Omental fat pad (tissue), 4 donors: Measurements from ENCODE around the gene RPS2. TPM values are rescaled to one million over a fixed set of nuclear protein-coding genes. Genes with fewer than 3 reads are reported as not detected.

Experiments
- ATAC-seq: fragments of 150-250 bp; one replicate; pipeline ENCODE4 v1.9.1; 2016; ENCODE audit warnings: mild to moderate bottlenecking, moderate library complexity; ENCODE audit not compliant: low FRiP score
- DNase-seq: peaks from one replicate; pipeline ENCODE4 v3.0.0-alpha.2; 2019; ENCODE audit warnings: low spot score
- total RNA-seq, 4 donors: library from RNA; depleted of rRNA; stranded (reverse); fragments of >200 nt; gene quantifications; one replicate each; pipeline ENCODE4 v1.1.0, GENCODE V29; 2016
- TF ChIP-seq, protein P1 (sequence below), 3 donors: fragments of 450-650 bp; IDR thresholded peaks; one replicate each; pipeline ENCODE4 v1.5.1; 2016 to 2017; ENCODE audit warnings: antibody characterized with exemption in 3 of 3, mild to moderate bottlenecking in 3 of 3, moderate library complexity in 2 of 3

Gene RPS2
- total RNA-seq, 4 donors from 2014 or later, result 1,362 to 1,656 (median 1,543) TPM

DNA sequence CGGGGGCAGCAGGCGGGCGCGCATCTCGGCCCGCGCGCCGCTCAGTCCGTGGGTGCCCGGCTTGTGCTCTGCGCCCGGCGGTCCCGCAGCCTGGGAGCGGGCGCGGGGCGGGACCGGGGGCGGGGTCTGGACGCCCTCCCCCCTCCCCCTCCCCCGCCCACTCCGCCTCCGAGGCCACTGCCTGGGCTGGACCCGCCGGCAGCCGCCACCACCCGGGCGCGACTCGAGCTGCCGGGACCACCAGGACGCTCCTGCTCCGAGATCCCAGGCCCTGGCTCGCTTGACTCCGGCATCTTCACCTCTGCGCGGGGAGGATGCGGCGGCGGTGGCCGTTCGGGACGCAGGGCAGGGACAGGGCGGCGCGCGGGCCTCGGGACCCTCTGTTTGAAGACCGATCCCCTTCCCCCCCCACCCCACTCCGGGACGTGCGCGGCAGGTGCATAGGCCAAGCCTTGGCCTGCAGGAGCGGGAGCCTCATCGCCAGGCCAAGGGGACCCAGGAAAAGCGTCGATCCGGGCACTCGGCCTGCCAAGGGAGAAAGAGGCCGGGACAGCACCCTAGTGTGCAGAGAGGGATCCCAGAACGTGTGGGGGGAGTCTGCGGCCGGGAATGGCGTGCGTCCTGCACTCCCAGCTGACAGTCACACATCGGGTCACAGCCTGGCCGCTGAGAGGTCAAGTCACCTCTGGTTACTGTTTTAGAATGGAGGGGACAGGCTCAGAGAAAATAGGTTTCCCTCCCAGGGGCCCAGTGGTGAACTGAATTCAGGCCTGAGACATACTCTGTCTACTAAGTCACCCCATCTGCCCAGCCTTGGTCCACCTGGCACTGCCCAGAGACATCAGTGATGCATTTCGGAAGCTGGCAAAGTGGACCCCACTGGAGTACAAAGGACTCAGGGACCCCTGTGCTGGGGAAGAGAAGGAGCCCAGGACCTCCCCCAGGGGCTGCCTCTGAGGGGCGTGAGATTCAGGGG is 46.0 kb downstream of the RPS2 start, which contains the start of gene HS3ST6:
TSS of gene HS3ST6 (minus strand) at position 65 of the 976 bp plus-strand sequence. CDS start 92 bp downstream, outside the sequence.
- TF ChIP-seq, protein P1, sequence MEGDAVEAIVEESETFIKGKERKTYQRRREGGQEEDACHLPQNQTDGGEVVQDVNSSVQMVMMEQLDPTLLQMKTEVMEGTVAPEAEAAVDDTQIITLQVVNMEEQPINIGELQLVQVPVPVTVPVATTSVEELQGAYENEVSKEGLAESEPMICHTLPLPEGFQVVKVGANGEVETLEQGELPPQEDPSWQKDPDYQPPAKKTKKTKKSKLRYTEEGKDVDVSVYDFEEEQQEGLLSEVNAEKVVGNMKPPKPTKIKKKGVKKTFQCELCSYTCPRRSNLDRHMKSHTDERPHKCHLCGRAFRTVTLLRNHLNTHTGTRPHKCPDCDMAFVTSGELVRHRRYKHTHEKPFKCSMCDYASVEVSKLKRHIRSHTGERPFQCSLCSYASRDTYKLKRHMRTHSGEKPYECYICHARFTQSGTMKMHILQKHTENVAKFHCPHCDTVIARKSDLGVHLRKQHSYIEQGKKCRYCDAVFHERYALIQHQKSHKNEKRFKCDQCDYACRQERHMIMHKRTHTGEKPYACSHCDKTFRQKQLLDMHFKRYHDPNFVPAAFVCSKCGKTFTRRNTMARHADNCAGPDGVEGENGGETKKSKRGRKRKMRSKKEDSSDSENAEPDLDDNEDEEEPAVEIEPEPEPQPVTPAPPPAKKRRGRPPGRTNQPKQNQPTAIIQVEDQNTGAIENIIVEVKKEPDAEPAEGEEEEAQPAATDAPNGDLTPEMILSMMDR (IDR thresholded peaks at IDR 0.05), result no peak
- ATAC-seq (no peak), DNase-seq (no peak)

DNA sequence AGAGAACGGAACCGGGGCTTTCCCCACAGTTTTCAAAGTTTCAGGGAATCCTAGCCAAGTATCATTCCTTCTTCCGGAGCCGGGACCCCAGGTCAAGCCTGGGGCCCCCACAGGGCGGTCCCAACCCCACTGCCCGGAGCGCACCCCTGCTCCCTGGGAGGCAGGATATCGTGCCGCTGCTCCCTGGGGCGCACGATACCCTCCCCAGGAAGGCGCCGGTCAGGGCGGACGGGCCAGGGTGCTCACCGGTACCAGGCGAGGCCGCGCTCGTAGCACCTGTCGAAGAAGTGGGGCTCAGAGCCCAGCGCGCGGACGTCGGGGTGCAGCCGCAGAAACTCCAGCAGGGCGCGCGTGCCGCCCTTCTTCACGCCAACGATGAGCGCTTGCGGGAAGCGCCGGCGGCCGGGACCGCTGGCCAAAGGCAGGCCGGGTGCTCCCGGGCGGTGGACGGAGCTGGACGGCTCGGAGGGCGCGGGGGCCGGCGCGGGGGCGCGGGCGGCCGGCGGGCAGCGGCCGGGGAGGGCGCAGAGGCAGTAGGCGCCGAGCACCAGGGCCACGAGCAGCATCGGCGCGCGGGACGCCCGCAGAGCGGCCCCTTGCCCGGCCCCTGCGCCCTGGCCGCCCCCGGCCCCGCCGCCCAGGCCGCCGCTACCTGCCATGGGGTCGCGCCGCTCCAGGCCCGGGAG is 46.8 kb downstream of the RPS2 start:
- TF ChIP-seq, protein P1 (IDR thresholded peaks at IDR 0.05), result no peak
- ATAC-seq (no peak), DNase-seq (no peak)

DNA sequence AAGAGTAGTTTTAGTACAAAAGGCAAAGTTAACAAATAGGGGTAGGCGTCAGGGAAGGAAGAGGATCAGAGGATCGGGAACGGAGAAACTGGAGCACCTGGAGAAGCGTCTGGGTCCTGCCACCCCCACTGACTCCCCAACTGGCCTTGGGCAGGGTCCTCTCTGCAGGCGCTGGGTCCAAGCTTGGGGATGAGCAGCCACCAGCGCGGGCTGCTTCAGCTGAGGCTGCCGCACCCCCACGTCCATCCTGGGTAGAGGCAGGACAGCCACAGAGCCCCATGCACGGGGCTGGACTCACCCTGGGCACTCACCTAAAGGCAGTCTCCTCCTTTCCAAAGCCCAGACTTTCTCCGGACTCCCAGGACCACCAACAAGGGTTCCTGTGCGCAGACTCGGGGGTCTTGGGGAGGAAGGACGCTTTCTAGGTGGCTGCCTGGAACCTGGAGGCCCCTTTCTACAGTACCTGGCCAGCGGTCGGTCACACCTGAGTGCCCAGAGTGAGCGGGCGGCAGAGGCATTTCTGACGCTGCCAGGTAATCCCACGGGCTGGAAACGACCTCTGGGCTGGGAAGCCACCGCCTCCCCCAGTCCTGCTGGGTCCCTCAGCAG is 47.5 kb downstream of the RPS2 start:
- TF ChIP-seq, protein P1 (IDR thresholded peaks at IDR 0.05), result no peak
- no peak for DNase-seq
- ATAC-seq, result no peak

DNA sequence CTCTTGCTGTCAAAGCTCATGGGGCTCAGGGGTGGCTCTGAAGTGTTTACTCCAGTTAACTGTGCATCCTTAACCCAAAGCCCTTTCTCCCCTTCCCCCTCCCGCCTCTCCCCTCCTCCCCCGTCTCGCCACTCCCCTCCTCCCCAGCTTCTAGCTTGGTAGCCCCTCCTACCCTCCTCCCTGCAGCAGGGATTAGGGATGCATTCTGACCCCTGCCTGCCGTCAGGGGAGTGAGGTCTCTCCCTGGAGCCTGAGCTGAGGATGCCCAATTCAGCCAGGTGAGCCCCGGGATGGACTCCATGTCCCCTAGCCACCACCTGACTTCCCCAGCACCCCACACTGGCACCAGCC is 48.0 kb downstream of the RPS2 start:
- DNase-seq (no peak), ATAC-seq (no peak)
- TF ChIP-seq, protein P1 (IDR thresholded peaks at IDR 0.05), result no peak

DNA sequence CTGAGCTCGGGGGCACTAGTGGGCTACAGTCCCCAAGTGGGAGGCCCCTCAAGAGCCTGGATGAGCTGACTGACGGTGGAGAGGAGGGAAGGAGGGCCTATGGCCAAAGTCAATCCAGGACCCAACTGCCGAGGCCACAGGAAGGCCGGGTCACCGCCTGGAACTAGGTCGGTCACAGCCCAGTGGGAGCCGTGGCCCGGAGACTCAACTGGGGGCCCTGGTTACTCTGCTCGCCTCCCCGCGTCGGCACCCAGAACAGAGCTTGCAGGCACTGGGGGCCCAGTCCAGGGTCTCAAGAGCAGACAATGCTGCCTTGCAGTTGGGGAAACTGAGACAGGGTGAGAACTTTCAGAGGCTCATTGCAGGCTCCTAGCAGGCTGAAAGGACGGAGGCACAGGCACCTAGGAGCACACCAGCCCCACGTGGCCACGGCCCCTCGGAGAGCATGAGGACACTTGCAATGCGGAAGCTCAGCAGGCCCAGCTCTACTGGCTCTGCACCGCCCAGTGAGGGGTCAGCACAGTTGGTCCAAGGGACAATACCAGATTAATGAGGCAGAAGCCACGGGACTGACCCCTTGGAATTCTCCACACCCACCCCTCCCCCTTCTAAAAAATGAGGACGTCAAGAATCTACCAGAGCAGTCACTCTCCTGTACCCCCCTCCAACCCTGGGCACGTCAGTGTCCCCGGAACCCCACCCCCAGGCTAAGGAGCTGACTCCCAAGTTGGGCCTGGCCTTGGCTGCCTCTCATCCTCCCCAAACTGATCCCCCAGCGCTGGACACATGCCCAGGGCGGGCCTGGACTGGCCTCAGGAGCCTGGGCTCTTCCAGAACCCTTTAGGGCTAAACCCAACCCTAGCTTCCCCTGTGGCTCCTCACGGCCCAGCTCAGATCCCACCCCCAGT is 48.6 kb downstream of the RPS2 start:
- DNase-seq, result no peak
- TF ChIP-seq, protein P1 (IDR thresholded peaks at IDR 0.05), result no peak
- ATAC-seq, result no peak

DNA sequence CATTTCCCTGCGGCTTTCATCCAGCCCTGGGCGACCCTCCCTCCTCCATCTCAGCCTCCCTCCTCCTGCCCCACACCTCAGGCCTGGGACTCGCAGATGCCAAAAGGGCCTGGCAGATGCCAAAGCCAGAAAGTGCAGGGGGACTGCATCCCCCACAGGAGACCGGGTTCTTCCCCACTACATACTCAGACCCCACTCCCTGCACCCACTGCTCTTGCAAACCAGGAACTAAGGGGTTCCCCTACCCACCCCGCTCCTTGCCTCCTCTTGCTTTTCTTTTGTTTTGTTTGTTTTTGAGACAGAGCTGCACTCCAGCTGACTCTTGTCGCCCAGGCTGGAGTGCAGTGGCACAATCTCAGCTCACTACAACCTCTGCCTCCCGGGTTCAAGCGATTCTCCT is 49.6 kb downstream of the RPS2 start:
- DNase-seq (no peak), ATAC-seq (no peak)
- TF ChIP-seq, protein P1 (IDR thresholded peaks at IDR 0.05), result no peak
